K562 (cell line): ENCODE results near the gene DNAJC17.

Experiments used
- CHD2 ChIP-seq: IDR thresholded peaks from 2 replicates; pipeline ENCODE4 v1.6.1; 2011; ENCODE audit warnings: low read depth, low read length
- CTCF ChIP-seq, 3 experiments: IDR thresholded peaks in 2 of 3; conservative IDR thresholded peaks in 1 of 3; 2 replicates each; pipeline ENCODE4 v1.5.1; 2011 to 2012; ENCODE audit warnings: low read length in 3 of 3, mild to moderate bottlenecking in 3 of 3, control low read depth in 2 of 3, improper control_type of control experiment in 1 of 3, inconsistent platforms in 1 of 3, low read depth in 1 of 3, mixed read lengths in 1 of 3, moderate library complexity in 1 of 3; ENCODE audit not compliant: insufficient read depth in 2 of 3
- FOXK2 ChIP-seq, 2 experiments: fragments of 450-650 bp; IDR thresholded peaks in 1 of 2; conservative IDR thresholded peaks in 1 of 2; 2 replicates each; pipeline ENCODE4 v1.6.1; 2016; ENCODE audit warnings: low read depth in 2 of 2, mild to moderate bottlenecking in 1 of 2
- MYBL2 ChIP-seq, 2 experiments: fragments of 450-650 bp in 1 of 2; sonication (generic) in 1 of 2; formaldehyde crosslinking in 1 of 2; IDR thresholded peaks; 2 replicates each; pipeline versions ENCODE4 v1.6.1 to v1.8.1; 2017 to 2022; ENCODE audit warnings: borderline replicate concordance in 1 of 2, inconsistent platforms in 1 of 2, low read depth in 1 of 2, mild to moderate bottlenecking in 1 of 2, missing genetic modification reagents in 1 of 2, moderate library complexity in 1 of 2
- POLR2A ChIP-seq: fragments of 450-650 bp; conservative IDR thresholded peaks from 2 replicates; pipeline ENCODE4 v1.6.1; 2016
- POLR2AphosphoS5 ChIP-seq: IDR thresholded peaks from 2 replicates; pipeline ENCODE4 v1.6.1; 2011; ENCODE audit warnings: mild to moderate bottlenecking, low read depth, low read length, moderate library complexity; ENCODE audit not compliant: control insufficient read depth, insufficient read depth
- SIN3B ChIP-seq: fragments of 450-650 bp; IDR thresholded peaks from 2 replicates; pipeline ENCODE4 v1.6.1; 2017; ENCODE audit warnings: low read depth, mild to moderate bottlenecking, moderate library complexity
- TAF9B ChIP-seq: fragments of 450-650 bp; IDR thresholded peaks from 2 replicates; pipeline ENCODE4 v1.6.1; 2018; ENCODE audit warnings: mild to moderate bottlenecking; ENCODE audit not compliant: partially characterized antibody
- TCFL5 ChIP-seq: fragments of 250-450 bp; sonication (Bioruptor Pico); conservative IDR thresholded peaks from 2 replicates; pipeline ENCODE4 v1.6.1; 2021; ENCODE audit warnings: mild to moderate bottlenecking, moderate library complexity, matching md5 sums
- TGIF2 ChIP-seq: sonication (generic); formaldehyde crosslinking; IDR thresholded peaks from 2 replicates; pipeline ENCODE4 v1.8.1; 2022; ENCODE audit warnings: mild to moderate bottlenecking, missing genetic modification reagents, moderate library complexity
- ZFP36 ChIP-seq: fragments of 150-350 bp; IDR thresholded peaks from 2 replicates; pipeline ENCODE4 v1.6.1; 2018; ENCODE audit warnings: low read length, low read depth; ENCODE audit not compliant: partially characterized antibody
- ZNF695 ChIP-seq: fragments of 450-650 bp; formaldehyde crosslinking; IDR thresholded peaks from 2 replicates; pipeline ENCODE4 v1.4.0; 2020; ENCODE audit warnings: mild to moderate bottlenecking, moderate library complexity

- TF ChIP-seq TAF9B (no peak), CHD2 (no peak), ZNF695 (no peak), TGIF2 (CRISPR knock-in tag) (no peak), TCFL5 (CRISPR knock-in tag) (no peak), POLR2AphosphoS5 (no peak), SIN3B (no peak), MYBL2 (IDR thresholded peaks at IDR 0.05; ENCODE audit: low read depth) (no peak), MYBL2 (CRISPR knock-in tag; IDR thresholded peaks at IDR 0.05; ENCODE audit: borderline replicate concordance) (no peak), ZFP36 (no peak), POLR2A (no peak), FOXK2 (conservative IDR thresholded peaks at IDR 0.05 in 1 of 2, IDR thresholded peaks at IDR 0.05 in 1 of 2; ENCODE audit: low read depth in 2 of 2) (no peak), CTCF (IDR thresholded peaks at IDR 0.05 in 2 of 3, conservative IDR thresholded peaks at IDR 0.05 in 1 of 3; ENCODE audit: insufficient read depth in 2 of 3, low read depth in 1 of 3, low read length in 3 of 3) (no peak)
These were observed 623 bp downstream of the DNAJC17 start for GRCh38 chr15:40806672-40807027.
